MG63 (cell line): ENCODE results near the gene TIAM2. TPM values are rescaled to one million over a fixed set of nuclear protein-coding genes. Genes with fewer than 3 reads are reported as not detected.
A peak's percentile ranks its signal among the peaks of the same experiment; 100 is the strongest.
"Not testable (repeated sequence)": the region's sequence is repeated elsewhere in the genome, so short reads cannot be mapped to it uniquely, and the experiment has no call there.

Experiments used
- DNase-seq: peaks from one replicate; pipeline ENCODE4 v3.0.0-alpha.2; 2020
- H3K27me3 ChIP-seq: fragments of 250-450 bp; sonication (Bioruptor Pico); 2 replicates; pipeline ENCODE4 v1.5.1; 2020; ENCODE audit warnings: mild to moderate bottlenecking, moderate library complexity
- H3K36me3 ChIP-seq: fragments of 250-450 bp; sonication (Bioruptor Pico); 2 replicates; pipeline ENCODE4 v1.5.1; 2020; ENCODE audit warnings: mild to moderate bottlenecking, moderate library complexity
- H3K4me3 ChIP-seq: fragments of 250-450 bp; sonication (Bioruptor Pico); 2 replicates; pipeline ENCODE4 v1.5.1; 2020; ENCODE audit warnings: mild to moderate bottlenecking, moderate library complexity
- H3K9me3 ChIP-seq: fragments of 250-450 bp; sonication (Bioruptor Pico); 2 replicates; pipeline ENCODE4 v1.5.1; 2020; ENCODE audit warnings: mild to moderate bottlenecking, moderate library complexity
- total RNA-seq: library from RNA; depleted of rRNA; stranded (reverse); fragments of >200 nt; shearing (Covaris generic); gene quantifications from 2 replicates; pipeline ENCODE4 v1.2.3, GENCODE V29; 2014; ENCODE audit warnings: low replicate concordance; rRNA removed

The TIAM2 gene
- 2.9 and 4.9 TPM in 2 replicates for total RNA-seq

DNA sequence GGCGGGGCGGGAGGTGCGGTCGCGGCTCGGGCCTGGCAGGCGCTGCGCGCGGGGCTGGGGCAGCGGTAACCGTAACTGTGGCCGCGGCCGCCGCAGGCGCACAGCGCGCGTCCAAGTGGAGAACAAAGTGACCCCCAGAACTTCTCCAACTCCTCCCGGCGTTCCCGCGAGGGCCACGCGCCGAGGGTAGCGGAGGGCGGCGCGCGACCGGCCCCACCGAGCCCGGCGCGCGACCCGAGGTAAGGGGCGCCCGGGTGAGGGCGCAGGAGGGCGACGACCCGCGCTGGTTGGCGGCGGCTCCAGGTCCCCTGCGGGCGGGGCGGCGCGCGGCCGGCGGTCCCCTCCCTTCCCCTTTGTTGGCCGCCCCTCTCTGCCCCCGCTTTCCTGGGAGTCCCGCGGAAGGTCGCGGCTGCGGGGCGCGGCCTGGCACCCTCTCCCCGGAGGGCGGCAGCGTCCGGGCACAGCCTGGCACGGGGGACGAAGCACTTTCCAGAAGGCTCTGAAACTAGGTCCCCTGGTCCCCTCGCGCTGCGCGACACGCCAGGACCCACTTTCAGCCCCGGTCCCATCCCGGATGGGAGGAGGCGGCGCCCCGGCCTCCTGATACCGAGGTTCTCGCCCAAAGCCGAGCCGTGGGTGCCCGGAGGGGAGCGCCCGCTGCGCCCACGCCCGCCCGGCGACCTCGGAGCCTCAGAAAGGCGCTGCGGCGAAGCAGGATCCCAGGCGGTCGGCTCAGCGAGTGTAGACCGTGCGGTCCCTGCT, at the start of gene TIAM2:
Gene TIAM2, plus strand, starts transcription at position 62 of the 762 bp plus-strand sequence. CDS start 133,909 bp downstream, outside the sequence.
- DNase-seq: peak; percentile 53

DNA sequence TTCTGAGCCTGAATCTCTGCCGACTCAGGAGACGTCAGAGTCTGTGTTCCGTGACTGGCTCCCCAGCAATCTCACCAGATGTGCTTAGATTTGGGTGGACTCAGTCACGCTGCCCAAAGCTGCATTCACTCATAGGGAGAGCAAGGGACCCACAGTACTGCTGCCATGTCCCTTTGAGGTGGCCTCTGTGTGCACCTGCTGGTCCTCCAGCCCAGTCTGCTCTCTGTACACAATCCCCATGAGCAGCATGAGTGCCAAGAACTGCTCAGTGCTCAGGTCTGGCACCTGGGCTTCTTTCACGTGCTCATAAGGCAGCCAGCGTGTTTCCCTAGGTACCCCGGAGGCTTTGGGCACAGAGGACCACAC, 44.2 kb upstream of the TIAM2 start:
- Histone ChIP-seq H3K4me3 (no peak overlapping the region), H3K27me3 (no peaks in the 10 kb centered on the region), H3K9me3 (no peaks in the 10 kb centered on the region), H3K36me3 (no peaks in the 10 kb centered on the region)
- DNase-seq: no peak

More for the DNA sequence above, at the start of gene TIAM2:
- Histone ChIP-seq H3K36me3 (no peaks in the 10 kb centered on the region), H3K9me3 (no peaks in the 10 kb centered on the region), H3K4me3 (peak within 1 kb of the TSS; percentile 65), H3K27me3 (no peaks in the 10 kb centered on the region)

DNA sequence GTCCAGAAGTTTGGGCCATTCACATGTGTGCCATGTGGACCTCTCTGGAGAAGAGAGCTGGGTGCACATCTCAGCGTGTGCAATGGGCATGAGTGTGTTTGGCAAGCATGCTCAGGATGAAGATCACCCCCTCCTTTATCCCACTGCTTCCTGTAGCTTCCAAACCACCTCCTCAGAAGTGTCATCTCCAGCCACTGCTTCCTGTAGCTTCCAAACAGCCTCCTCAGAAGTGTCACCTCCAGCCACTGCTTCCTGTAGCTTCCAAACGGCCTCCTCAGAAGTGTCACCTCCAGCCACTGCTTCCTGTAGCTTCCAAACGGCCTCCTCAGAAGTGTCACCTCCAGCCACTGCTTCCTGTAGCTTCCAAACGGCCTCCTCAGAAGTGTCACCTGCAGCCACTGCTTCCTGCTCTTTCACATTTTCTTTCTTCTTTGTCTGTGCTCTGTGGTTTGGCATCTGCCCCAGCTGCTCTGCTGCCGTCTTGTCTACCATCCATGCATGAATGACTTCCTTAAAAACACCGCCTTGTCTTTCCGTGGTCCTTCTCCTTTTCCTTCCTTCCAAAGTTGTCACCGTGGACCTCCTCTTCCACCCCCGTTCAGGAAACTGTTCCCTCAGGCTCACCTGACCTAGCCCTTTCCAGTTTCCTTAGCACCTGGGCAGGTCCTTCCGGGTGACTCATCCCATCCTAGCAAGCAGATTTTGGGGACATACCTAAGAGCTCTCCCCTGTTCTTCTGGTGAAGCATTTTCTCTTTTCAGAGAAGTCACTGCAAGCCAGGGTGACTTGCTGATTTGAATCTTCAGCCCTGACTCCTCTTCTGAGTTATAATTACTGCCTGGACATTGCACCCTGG, 43.5 kb upstream of the TIAM2 start:
- H3K36me3 ChIP-seq: no peaks in the 10 kb centered on the region
- H3K4me3 ChIP-seq: no peak overlapping the region
- no peak for DNase-seq
- H3K27me3 ChIP-seq: no peaks in the 10 kb centered on the region
- no peaks in the 10 kb centered on the region for H3K9me3 ChIP-seq

DNA sequence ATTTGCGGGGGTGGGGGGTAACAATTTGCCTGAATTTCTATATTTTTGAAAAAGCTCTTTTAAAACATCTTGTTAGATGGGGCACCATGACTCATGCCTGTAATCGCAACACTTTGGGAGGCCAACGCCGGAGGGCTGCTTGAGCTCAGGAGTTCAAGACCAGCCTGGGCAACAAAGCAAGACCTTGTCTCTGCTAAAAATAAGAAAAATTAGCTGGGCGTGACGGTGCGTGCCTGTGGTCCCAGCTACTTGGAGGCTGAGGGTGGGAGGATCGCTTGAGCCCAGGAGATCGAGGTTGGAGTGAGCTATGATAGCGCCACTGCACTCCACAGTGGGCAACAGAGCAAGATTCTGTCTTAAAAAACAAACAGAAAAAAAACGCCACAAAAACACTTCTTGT, 41.5 kb upstream of the TIAM2 start:
- H3K27me3 ChIP-seq: no peaks in the 10 kb centered on the region
- no peaks in the 10 kb centered on the region for H3K9me3 ChIP-seq
- no peaks in the 10 kb centered on the region for H3K36me3 ChIP-seq
- DNase-seq: no peak
- H3K4me3 ChIP-seq: no peak overlapping the region

DNA sequence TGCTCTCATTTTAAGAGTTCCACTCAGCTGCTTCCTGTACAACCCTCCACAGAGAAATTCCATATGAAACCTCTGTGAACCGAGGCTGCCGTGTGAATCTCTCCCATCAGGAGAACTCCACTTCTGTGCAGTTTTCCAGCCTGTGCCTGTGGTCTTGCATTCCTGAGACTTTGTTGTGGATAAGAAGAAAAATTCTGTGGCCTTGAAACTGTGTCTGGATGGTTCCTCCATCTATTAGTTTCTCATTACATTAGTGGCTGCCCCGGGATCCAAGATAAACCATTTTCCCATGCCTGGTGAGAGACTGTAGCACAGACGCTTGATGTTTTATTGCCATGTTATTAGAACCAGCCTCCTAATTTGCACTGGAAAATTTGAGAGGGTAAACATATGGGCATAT, 40.8 kb upstream of the TIAM2 start:
- Histone ChIP-seq H3K9me3 (no peaks in the 10 kb centered on the region), H3K36me3 (no peaks in the 10 kb centered on the region), H3K27me3 (no peaks in the 10 kb centered on the region), H3K4me3 (no peak overlapping the region)
- DNase-seq: no peak

DNA sequence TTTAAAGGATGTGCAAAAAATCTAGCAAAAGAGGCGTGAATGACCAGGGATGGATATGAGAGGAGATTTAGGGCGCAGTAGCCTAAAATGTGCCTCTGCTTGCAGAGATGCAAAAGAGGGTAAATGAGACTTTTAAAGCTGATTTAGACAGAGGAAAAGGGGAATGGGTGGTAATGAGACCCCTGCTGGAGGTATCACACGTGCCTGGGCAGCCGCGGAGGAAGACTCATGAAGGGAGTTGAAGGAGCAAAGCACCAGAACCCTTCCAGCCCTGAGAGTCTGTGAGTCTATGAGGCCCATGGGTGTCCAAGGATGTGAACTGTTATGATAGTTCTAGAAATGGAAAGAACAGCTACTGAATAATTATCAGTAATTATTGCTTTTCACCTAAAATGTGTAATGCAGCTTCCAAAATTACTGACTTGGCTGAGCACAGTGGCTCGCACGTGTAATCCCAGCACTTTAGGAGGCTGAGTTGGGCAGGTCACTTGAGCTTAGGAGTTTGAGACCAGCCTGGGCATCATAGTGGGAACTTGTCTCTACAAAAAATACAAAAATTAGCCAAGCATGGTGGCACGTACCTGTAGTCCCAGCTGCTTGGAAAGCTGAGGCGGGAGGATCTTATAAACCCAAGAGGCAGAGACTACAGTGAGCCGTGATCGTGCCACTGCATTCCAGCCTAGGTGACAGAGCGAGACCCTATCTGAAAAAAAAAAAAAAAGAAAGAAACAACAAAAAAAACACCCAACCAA, 38.2 kb upstream of the TIAM2 start:
- DNase-seq: no peak
- H3K4me3 ChIP-seq: no peak overlapping the region
- no peaks in the 10 kb centered on the region for H3K9me3 ChIP-seq
- H3K36me3 ChIP-seq: no peaks in the 10 kb centered on the region
- H3K27me3 ChIP-seq: no peaks in the 10 kb centered on the region

DNA sequence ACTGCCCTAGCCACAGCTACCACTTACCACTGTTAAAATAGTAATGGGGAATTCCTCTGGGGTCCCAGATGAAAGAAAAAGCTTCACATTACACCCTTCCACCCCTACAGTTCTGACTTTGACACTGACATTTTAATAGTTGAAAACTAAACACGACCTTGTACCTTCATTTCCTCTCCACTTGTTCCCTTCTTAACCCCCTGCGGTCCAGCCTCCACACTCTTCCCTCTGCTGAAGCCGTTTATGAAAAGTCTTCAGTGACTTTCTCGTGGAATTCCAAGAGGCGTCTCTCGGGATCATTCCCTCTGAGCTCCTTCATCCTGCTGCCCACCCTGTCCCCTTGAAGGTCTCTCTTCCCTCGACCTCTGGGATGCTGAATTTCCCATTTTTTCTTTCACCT, 36.6 kb upstream of the TIAM2 start:
- Histone ChIP-seq H3K36me3 (no peaks in the 10 kb centered on the region), H3K4me3 (no peak overlapping the region), H3K9me3 (no peaks in the 10 kb centered on the region), H3K27me3 (no peaks in the 10 kb centered on the region)
- no peak for DNase-seq

DNA sequence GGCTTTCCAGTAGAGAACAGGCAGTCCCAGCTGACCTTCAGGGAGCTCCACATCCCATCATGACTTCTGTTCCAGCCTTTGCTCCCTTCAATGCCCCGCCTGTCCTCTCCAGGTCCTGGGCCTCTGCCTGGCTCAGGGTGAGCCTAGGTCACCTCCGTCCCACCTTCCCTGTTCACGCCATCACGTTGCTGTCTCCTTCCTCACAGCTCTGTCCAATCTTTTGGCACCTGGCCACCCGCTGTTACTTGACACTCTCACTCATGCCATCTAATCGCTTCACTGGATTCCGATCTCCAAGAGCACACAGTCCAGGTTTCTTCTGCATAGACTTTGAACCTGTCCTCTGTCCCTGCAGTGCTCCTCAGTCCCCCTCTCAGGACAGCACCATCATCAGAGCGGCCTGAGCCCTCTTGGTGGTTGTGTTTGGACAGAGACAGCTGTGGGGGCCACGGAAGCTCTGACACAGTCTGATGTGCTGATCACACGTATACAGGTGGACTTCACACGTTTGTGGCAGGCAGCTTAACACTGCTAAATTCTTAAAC, 34.7 kb upstream of the TIAM2 start:
- Histone ChIP-seq H3K9me3 (no peaks in the 10 kb centered on the region), H3K4me3 (no peak overlapping the region), H3K36me3 (no peaks in the 10 kb centered on the region), H3K27me3 (no peaks in the 10 kb centered on the region)
- no peak for DNase-seq

DNA sequence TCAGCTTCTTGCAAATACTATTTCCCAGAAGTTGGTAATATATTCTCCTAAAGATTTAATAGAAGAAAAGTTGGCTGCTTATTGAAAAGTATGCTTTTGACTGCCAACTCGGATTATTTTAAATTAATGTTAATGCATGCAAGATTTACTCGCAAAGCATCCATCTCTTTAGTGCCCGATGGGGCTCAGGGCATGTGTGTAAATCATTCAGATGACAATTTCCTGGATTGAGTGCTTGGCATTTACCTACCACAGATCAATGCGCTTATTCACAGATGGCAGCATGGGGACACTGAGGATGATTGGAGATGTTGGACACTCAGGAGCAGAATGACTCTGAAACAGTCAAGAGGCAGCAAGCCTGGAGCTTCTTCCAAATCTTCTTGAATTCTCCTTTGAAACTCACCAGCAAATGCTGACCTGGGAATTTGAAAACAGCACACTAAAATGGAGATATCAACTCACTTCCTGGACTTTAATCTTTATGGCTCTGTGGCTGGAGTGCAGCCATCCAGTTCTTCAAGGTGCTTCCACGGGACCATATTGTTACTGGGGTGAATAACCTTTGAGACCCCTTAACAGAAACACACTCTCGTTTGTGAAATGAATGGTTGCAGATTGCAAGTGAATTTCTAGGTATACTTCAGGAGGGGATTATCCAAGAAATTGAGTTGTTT, 34.1 kb upstream of the TIAM2 start:
- Histone ChIP-seq H3K4me3 (no peak overlapping the region), H3K36me3 (no peaks in the 10 kb centered on the region), H3K9me3 (no peaks in the 10 kb centered on the region), H3K27me3 (no peaks in the 10 kb centered on the region)
- DNase-seq: no peak

DNA sequence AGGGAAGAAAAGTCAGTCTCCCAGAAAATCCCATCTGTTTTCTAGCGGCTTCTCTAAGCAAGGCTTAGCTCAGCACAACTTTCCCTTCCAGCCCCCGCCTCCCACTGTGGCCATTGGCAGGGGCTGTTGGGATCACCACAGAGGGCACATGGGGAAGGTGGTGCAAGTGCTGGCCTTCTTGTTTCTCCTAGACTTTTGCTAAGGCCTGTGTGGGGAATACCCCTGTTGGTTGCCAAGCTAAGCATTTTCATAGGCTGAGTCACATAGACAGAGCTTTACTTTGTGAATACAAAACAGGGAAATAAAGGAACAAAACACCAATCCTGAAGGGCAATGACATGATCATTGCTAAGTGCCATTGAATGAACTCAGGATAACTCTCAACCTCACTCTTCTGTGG, 32.4 kb upstream of the TIAM2 start:
- no peaks in the 10 kb centered on the region for H3K36me3 ChIP-seq
- no peaks in the 10 kb centered on the region for H3K27me3 ChIP-seq
- no peaks in the 10 kb centered on the region for H3K9me3 ChIP-seq
- peak; percentile 94 for DNase-seq
- H3K4me3 ChIP-seq: no peak overlapping the region

DNA sequence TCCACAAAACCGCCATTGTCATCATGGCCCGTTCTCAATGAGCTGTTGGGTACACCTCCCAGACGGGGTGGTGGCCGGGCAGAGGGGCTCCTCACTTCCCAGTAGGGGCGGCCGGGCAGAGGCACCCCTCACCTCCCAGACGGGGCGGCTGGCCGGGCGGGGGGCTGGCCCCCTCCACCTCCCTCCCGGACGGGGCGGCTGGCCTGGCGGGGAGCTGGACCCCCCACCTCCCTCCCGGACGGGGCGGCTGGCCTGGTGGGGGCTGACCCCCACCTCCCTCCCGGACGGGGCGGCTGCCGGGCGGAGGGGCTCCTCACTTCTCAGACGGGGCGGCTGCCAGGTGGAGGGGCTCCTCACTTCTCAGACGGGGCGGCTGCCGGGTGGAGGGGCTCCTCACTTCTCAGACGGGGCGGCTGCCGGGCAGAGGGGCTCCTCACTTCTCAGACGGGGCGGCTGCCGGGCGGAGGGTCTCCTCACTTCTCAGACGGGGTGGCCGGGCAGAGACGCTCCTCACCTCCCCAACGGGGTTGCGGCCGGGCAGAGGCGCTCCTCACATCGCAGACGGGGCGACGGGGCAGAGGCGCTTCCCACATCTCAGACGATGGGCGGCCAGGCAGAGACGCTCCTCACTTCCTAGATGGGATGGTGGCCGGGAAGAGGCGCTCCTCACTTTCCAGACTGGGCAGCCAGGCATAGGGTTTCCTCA, 28.9 kb upstream of the TIAM2 start:
- H3K9me3 ChIP-seq, H3K27me3 ChIP-seq, H3K4me3 ChIP-seq, H3K36me3 ChIP-seq, DNase-seq: not testable (repeated sequence)

DNA sequence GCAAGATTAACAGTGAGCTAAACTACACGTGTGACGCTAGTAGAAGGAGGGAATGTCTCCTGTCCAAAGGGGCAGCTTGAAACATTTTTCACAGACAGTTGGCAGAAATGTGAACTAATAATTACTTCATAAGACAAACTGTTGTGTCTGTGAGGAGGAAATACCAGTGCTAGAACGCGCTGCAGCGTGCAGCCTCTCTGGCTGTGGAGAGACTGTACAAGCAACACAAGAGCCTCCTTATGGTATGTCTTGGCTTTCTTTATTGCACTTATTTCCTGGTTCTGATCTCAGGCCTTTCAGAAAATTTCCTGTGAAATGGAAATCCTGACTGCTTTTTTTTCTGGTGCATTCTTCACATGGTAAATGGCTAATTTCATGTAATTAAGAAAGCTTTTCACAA, 25.3 kb upstream of the TIAM2 start:
- no peaks in the 10 kb centered on the region for H3K9me3 ChIP-seq
- no peaks in the 10 kb centered on the region for H3K36me3 ChIP-seq
- H3K27me3 ChIP-seq: no peaks in the 10 kb centered on the region
- DNase-seq: no peak
- H3K4me3 ChIP-seq: no peak overlapping the region

DNA sequence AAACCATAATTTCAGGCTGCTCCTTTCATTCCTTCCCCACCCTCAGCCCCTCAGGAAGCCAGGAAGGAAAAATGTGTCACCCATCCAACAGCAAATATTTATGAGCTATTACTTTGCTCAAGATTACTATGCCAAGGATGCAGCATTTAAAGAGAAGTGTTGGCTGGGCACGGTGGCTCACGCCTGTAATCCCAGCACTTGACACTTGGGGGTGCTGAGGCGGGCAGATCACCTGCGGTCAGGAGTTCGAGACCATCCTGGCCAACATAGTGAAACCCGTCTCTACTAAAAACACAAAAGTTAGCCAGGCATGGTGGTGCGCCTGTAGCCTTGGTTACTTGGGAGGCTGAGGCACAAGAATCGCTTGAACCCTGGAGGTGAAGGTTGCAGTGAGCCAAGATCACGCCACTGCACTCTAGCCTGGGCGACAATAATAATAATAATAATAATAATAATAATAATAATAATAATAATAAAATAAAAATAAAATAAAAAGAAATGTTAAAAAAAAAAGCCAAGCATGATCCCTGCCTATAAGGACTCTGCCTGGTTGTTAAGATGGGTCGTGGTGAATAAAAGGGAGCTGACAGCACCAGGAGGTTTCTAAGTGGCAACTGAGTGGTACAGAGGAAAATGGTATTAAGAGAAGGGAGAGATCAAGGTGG, 20.5 kb upstream of the TIAM2 start:
- Histone ChIP-seq H3K4me3 (no peak overlapping the region), H3K36me3 (no peaks in the 10 kb centered on the region), H3K9me3 (no peaks in the 10 kb centered on the region)

DNA sequence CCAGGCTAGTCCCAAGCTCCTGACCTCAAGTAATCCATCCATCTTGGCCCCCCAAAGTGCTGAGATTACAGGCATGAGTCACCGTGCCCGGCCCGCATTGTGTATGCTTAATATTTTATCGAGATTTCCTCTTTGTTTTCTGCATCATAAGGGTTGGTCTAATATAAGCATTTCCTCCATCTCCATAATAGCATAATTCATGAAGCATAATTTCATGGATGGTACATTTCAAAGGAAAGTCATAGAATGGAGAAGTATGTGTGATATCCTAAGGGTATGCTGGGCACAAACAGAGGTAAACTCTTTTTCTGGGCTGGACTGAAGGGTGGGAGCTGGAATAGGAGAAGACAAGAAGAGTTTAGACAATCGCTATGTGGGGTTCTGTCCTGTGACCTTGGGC, 17.5 kb upstream of the TIAM2 start:
- DNase-seq: no peak
- no peaks in the 10 kb centered on the region for H3K9me3 ChIP-seq
- no peaks in the 10 kb centered on the region for H3K36me3 ChIP-seq
- no peak overlapping the region for H3K4me3 ChIP-seq
- H3K27me3 ChIP-seq: no peaks in the 10 kb centered on the region

More for the DNA sequence above, 20.5 kb upstream of the TIAM2 start:
- no peak for DNase-seq
- H3K27me3 ChIP-seq: no peaks in the 10 kb centered on the region

DNA sequence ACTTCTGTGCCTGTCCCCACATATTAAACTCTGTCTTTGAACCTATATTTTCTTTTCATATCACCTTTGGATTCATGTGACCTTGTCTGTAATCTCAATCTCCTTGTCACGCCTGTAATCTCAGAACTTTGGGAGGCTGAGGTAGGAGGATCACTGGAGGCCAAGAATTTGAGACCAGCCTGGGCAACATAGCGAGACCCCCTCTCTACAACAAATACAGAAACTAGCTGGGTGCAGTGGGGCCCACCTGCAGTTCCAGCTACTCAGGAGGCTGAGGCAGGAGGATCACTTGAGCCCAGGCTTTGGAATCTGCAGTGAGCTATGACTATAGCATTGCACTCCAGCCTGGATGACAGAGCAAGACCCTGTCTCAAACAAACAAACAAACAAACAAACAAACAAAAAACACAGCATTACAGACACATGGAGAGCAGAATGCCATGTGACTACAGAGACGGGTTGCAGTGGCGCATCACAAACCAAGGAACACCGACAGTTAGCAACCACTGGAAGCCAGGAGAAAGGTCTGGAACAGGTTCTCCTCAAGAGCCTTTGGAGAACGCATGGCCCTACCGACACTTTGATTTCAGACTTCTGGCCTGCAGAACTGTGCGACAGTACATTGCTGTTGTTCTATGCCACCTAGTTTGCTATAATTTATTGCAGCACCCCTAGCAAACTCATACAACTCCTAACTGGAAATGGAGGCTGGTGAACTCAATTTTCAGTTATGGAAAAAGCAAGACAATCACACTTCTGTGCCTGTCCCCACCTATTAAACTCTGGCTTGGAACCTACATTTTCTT, 14.6 kb upstream of the TIAM2 start:
- no peak for DNase-seq
- Histone ChIP-seq H3K27me3 (no peaks in the 10 kb centered on the region), H3K9me3 (no peaks in the 10 kb centered on the region), H3K4me3 (no peak overlapping the region), H3K36me3 (no peaks in the 10 kb centered on the region)
